Measurements from ENCODE around the gene MSMB.
A peak's percentile ranks its signal among the peaks of the same experiment; 100 is the strongest.
"Not testable (repeated sequence)": the region's sequence is repeated elsewhere in the genome, so short reads cannot be mapped to it uniquely, and the experiment has no call there.

MSMB gene

GRCh38 chr10:46069771-46070463, 23.8 kb upstream of the MSMB start:
- no peak for DNase-seq

- DNase-seq = no peak
These were observed 22.8 kb upstream of the MSMB start for GRCh38 chr10:46068905-46069304.

GRCh38 chr10:46068117-46068516, 22.0 kb upstream of the MSMB start:
- DNase-seq = no peak

- no peak for DNase-seq
These were observed 18.3 kb upstream of the MSMB start for GRCh38 chr10:46064269-46064817.

GRCh38 chr10:46062723-46063428, 16.8 kb upstream of the MSMB start:
- no peak for DNase-seq

- DNase-seq = no peak
These were observed 14.6 kb upstream of the MSMB start for GRCh38 chr10:46060706-46061105.

GRCh38 chr10:46057927-46058326, 11.9 kb upstream of the MSMB start:
- not testable (repeated sequence) for DNase-seq

GRCh38 chr10:46057038-46057437, 11.0 kb upstream of the MSMB start:
- no peak for DNase-seq

GRCh38 chr10:46055771-46056170, 9.7 kb upstream of the MSMB start:
- no peak for DNase-seq

- no peak for DNase-seq
These were observed 7.7 kb upstream of the MSMB start for GRCh38 chr10:46053534-46054434.

- DNase-seq = no peak
These were observed 6.8 kb upstream of the MSMB start for GRCh38 chr10:46052791-46053375.

GRCh38 chr10:46052057-46052790, 6.2 kb upstream of the MSMB start:
- no peak for DNase-seq

GRCh38 chr10:46050941-46051623, 5.0 kb upstream of the MSMB start:
- DNase-seq = peak in 1 of 2 donors; percentile 31

GRCh38 chr10:46049497-46049831, 3.4 kb upstream of the MSMB start:
- not testable (repeated sequence) for DNase-seq

GRCh38 chr10:46048152-46048551, 2.1 kb upstream of the MSMB start:
- no peak for DNase-seq

- no peak for DNase-seq
These were observed 3.5 kb downstream of the MSMB start for GRCh38 chr10:46042527-46042926.

GRCh38 chr10:46040004-46040403, 6.1 kb downstream of the MSMB start:
- no peak for DNase-seq

GRCh38 chr10:46037107-46037825, 8.8 kb downstream of the MSMB start:
- DNase-seq = no peak

- no peak for DNase-seq
These were observed 9.9 kb downstream of the MSMB start for GRCh38 chr10:46035923-46036849.

- no peak for DNase-seq
These were observed 12.5 kb downstream of the MSMB start for GRCh38 chr10:46033602-46034011.
